Measurements from ENCODE around the gene GLIPR2.
"Not testable (repeated sequence)": the region's sequence is repeated elsewhere in the genome, so short reads cannot be mapped to it uniquely, and the experiment has no call there.

GLIPR2 gene

GRCh38 chr9:36158122-36158521 lies 21.6 kb downstream of the GLIPR2 start:
- peak overlapping the region in 1 of 2 experiments; percentile 29 for H3K4me3 ChIP-seq (ENCODE audit: low read depth in 1 of 2, low read length in 1 of 2)
- no peak for TF ChIP-seq CTCF (IDR thresholded peaks at IDR 0.05)
- H3K27ac ChIP-seq = peak overlapping the region; percentile 64
- peaks cover 34 to 41% of the 10 kb centered on the region in 2 experiments for H3K4me1 ChIP-seq (ENCODE audit: control insufficient read depth in 1 of 2, insufficient read depth in 1 of 2, low read depth in 1 of 2, low read length in 1 of 2)
- H3K36me3 ChIP-seq = peaks cover 63% of the 10 kb centered on the region
- H3K9me3 ChIP-seq = no peaks in the 10 kb centered on the region
- no peaks in the 10 kb centered on the region for H3K27me3 ChIP-seq

- Histone ChIP-seq H3K27me3 (no peaks in the 10 kb centered on the region), H3K4me3 (ENCODE audit: low read depth in 1 of 2, low read length in 1 of 2) (no peak overlapping the region), H3K4me1 (ENCODE audit: control insufficient read depth in 1 of 2, insufficient read depth in 1 of 2, low read depth in 1 of 2, low read length in 1 of 2) (peaks cover 28 to 33% of the 10 kb centered on the region in 2 experiments), H3K36me3 (peaks cover 63% of the 10 kb centered on the region), H3K9me3 (no peaks in the 10 kb centered on the region), H3K27ac (peak overlapping the region; percentile 64)
- TF ChIP-seq CTCF (IDR thresholded peaks at IDR 0.05) = no peak
Measured at GRCh38 chr9:36158917-36159316, 22.4 kb downstream of the GLIPR2 start.

GRCh38 chr9:36159509-36159908 lies 23.0 kb downstream of the GLIPR2 start:
- H3K9me3 ChIP-seq; H3K27me3 ChIP-seq; H3K4me3 ChIP-seq (ENCODE audit: low read depth in 1 of 2, low read length in 1 of 2): not testable (repeated sequence)
- Histone ChIP-seq H3K36me3 (peaks cover 68% of the 10 kb centered on the region), H3K4me1 (ENCODE audit: control insufficient read depth in 1 of 2, insufficient read depth in 1 of 2, low read depth in 1 of 2, low read length in 1 of 2) (peaks cover 22 to 28% of the 10 kb centered on the region in 2 experiments), H3K27ac (peak overlapping the region; percentile 64)

- peak overlapping the region; percentile 13 for H3K27ac ChIP-seq
- H3K27me3 ChIP-seq; H3K9me3 ChIP-seq; H3K4me3 ChIP-seq (ENCODE audit: low read depth in 1 of 2, low read length in 1 of 2): not testable (repeated sequence)
- H3K4me1 ChIP-seq (ENCODE audit: control insufficient read depth in 1 of 2, insufficient read depth in 1 of 2, low read depth in 1 of 2, low read length in 1 of 2) = peaks cover 16 to 24% of the 10 kb centered on the region in 2 experiments
- peaks cover 72% of the 10 kb centered on the region for H3K36me3 ChIP-seq
Measured at GRCh38 chr9:36160126-36160525, 23.6 kb downstream of the GLIPR2 start.

- Histone ChIP-seq H3K9me3 (no peaks in the 10 kb centered on the region), H3K27ac (no peak overlapping the region), H3K36me3 (peaks cover 63% of the 10 kb centered on the region), H3K4me3 (ENCODE audit: low read depth in 1 of 2, low read length in 1 of 2) (no peak overlapping the region), H3K4me1 (ENCODE audit: control insufficient read depth in 1 of 2, insufficient read depth in 1 of 2, low read depth in 1 of 2, low read length in 1 of 2) (peaks cover 17 to 29% of the 10 kb centered on the region in 2 experiments), H3K27me3 (no peaks in the 10 kb centered on the region)
- TF ChIP-seq CTCF (IDR thresholded peaks at IDR 0.05) = no peak
Measured at GRCh38 chr9:36161187-36161586, 24.7 kb downstream of the GLIPR2 start.

GRCh38 chr9:36162211-36162738 lies 25.7 kb downstream of the GLIPR2 start:
- Histone ChIP-seq H3K27me3 (no peaks in the 10 kb centered on the region), H3K4me3 (ENCODE audit: low read depth in 1 of 2, low read length in 1 of 2) (no peak overlapping the region), H3K9me3 (no peaks in the 10 kb centered on the region), H3K36me3 (peaks cover 56% of the 10 kb centered on the region), H3K27ac (peak overlapping the region; percentile 52), H3K4me1 (ENCODE audit: control insufficient read depth in 1 of 2, insufficient read depth in 1 of 2, low read depth in 1 of 2, low read length in 1 of 2) (peaks cover 22 to 40% of the 10 kb centered on the region in 2 experiments)
- no peak for TF ChIP-seq CTCF (IDR thresholded peaks at IDR 0.05)

Measured in neutrophil (primary cell).